GM12865 (cell line): ENCODE measurements around the gene SLC9A9.
"Not testable (repeated sequence)": the region's sequence is repeated elsewhere in the genome, so short reads cannot be mapped to it uniquely, and the experiment has no call there.

Experiments used
- DNase-seq: peaks from one replicate; pipeline ENCODE4 v3.0.0; 2010; ENCODE audit warnings: low read depth
- H3K4me3 ChIP-seq: 2 replicates; pipeline ENCODE4 v1.5.1; 2011; ENCODE audit warnings: mild to moderate bottlenecking, low read depth, low read length, control low read depth
- CTCF ChIP-seq: IDR thresholded peaks from 2 replicates; pipeline ENCODE4 v1.5.1; 2011; ENCODE audit warnings: low read length, control low read depth, low read depth, inconsistent platforms; ENCODE audit not compliant: insufficient read depth; ENCODE audit errors: missing control alignments

SLC9A9 gene

DNA sequence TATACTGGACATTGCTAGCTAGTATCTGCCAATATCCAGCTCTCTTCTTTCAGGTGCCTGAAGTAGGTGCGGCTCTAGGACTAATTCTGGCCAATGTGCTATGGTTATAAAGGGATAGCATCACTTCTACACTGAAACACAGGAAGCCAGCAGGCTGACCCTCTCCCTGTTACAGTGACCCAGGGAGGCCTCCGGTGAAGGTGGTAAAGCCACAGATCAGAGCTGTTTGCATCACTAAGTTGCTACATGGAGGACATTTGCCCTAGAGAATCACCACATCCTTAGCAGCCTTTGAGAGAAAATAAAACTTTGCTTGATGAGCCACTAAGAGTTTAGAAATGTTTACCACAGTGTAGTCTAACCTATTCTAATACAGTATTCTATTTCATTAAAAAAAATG, 567.3 kb downstream of the SLC9A9 start:
- no peak overlapping the region for H3K4me3 ChIP-seq
- no peak for DNase-seq
- no peak for TF ChIP-seq CTCF

DNA sequence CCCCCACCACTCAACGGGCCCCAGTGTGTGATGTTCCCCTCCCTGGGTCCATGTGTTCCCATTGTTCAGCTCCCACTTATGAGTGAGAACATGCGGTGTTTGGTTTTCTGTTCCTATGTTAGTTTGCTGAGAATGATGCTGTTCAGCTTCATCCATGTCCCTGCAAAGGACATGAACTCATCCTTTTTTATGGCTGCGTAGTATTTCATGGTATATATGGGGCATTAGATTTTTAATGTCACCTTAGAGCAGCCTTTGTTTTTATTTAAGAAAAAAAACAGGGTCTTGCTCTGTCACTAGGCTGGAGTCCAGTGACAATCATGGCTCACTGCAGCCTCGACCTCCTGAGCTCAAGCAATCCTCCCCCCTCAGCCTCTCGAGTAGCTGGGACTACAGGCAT, 568.7 kb downstream of the SLC9A9 start:
- not testable (repeated sequence) for DNase-seq, H3K4me3 ChIP-seq

GRCh38 chr3:143278721-143279120, 569.5 kb downstream of the SLC9A9 start:
- no peak for DNase-seq

DNA sequence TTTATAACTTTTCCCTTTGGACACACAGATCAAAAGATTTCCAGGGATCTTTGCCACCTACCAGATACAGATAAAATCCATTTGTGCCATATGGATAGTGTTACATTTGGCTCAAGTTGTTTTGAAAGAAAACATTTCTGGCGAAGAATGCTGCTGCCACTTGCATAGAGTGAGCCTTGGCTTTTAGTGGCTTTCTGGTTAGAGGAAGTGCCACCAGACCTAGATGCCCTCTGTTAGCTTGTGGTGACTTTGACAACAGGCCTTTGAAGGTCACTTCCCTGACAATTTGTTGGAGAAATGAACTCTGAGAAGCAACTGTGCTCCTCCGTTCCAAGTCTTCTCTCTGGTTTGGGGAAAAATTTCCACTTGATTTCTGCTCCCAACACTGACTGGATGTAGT, 570.7 kb downstream of the SLC9A9 start:
- DNase-seq, result no peak
- no peak for TF ChIP-seq CTCF
- no peak overlapping the region for H3K4me3 ChIP-seq

More at GRCh38 chr3:143278721-143279120, 569.5 kb downstream of the SLC9A9 start:
- H3K4me3 ChIP-seq, result no peak overlapping the region
- no peak for TF ChIP-seq CTCF

DNA sequence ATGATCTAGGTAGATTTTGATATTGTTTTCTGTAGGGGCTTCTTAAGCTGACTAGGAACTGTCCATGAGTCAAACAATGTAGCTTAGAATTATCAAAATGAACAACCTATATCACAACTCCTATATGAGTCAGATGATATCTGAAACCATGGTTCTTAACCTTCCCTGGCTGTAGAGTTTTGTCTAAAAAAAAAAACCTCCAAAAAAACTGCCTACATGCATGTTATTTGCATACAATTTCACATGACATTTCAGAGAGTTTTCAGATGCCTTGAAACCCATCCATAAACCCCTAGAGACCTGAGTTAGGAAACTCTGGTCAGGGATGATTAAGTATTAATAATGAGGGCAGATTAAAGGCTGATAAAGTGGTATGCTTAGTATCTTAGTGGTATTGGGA, 571.7 kb downstream of the SLC9A9 start:
- no peak for TF ChIP-seq CTCF
- DNase-seq, result peak; percentile 42
- no peak overlapping the region for H3K4me3 ChIP-seq

- no peak for TF ChIP-seq CTCF
- DNase-seq, result no peak
- no peak overlapping the region for H3K4me3 ChIP-seq
Observed at GRCh38 chr3:143273975-143274690, 574.1 kb downstream of the SLC9A9 start.

- no peak for DNase-seq
- H3K4me3 ChIP-seq, result no peak overlapping the region
- TF ChIP-seq CTCF, result no peak
Observed at GRCh38 chr3:143271136-143271535, 577.1 kb downstream of the SLC9A9 start.
